GM21723 (cell line): Measurements from ENCODE around the gene ELMO1.

Experiments used
- ATAC-seq: cut with Tn5 transposase; IDR thresholded peaks from one replicate; pipeline ENCODE4 v1.9.1; 2021; ENCODE audit warnings: mild to moderate bottlenecking, moderate library complexity; ENCODE audit not compliant: unreplicated experiment

ELMO1 gene

GRCh38 chr7:36966636-36967035 lies 482.0 kb downstream of the ELMO1 start:
- no peak for ATAC-seq

GRCh38 chr7:36966039-36966438 lies 482.6 kb downstream of the ELMO1 start:
- no peak for ATAC-seq

- no peak for ATAC-seq
Observed at GRCh38 chr7:36965625-36966024, 483.0 kb downstream of the ELMO1 start.

- ATAC-seq: no peak
Observed at GRCh38 chr7:36964297-36964696, 484.4 kb downstream of the ELMO1 start.

GRCh38 chr7:36962367-36962766 lies 486.3 kb downstream of the ELMO1 start:
- ATAC-seq: no peak

- ATAC-seq: no peak
Observed at GRCh38 chr7:36961693-36962092, 487.0 kb downstream of the ELMO1 start.

GRCh38 chr7:36961097-36961496 lies 487.6 kb downstream of the ELMO1 start:
- no peak for ATAC-seq

- ATAC-seq: no peak
Observed at GRCh38 chr7:36960105-36960504, 488.6 kb downstream of the ELMO1 start.

GRCh38 chr7:36958111-36958733 lies 490.4 kb downstream of the ELMO1 start:
- ATAC-seq: no peak

- ATAC-seq: no peak
Observed at GRCh38 chr7:36957620-36958019, 491.0 kb downstream of the ELMO1 start.

GRCh38 chr7:36956814-36957213 lies 491.9 kb downstream of the ELMO1 start:
- no peak for ATAC-seq

GRCh38 chr7:36955456-36956129 lies 493.1 kb downstream of the ELMO1 start:
- no peak for ATAC-seq

GRCh38 chr7:36951257-36951697 lies 497.4 kb downstream of the ELMO1 start:
- ATAC-seq: peak; percentile 95

GRCh38 chr7:36949711-36950600 lies 498.7 kb downstream of the ELMO1 start:
- ATAC-seq: no peak

GRCh38 chr7:36946401-36946739 lies 502.3 kb downstream of the ELMO1 start:
- no peak for ATAC-seq

- no peak for ATAC-seq
Observed at GRCh38 chr7:36945612-36946400, 502.9 kb downstream of the ELMO1 start.

- ATAC-seq: no peak
Observed at GRCh38 chr7:36944838-36945237, 503.8 kb downstream of the ELMO1 start.

- ATAC-seq: peak; percentile 83
Observed at GRCh38 chr7:36943591-36944435, 504.9 kb downstream of the ELMO1 start.

GRCh38 chr7:36942955-36943354 lies 505.7 kb downstream of the ELMO1 start:
- no peak for ATAC-seq

GRCh38 chr7:36942541-36942940 lies 506.1 kb downstream of the ELMO1 start:
- ATAC-seq: no peak
